Right atrium auricular region (tissue), 2 donors: Measurements from ENCODE around the gene KMT2E. TPM values are rescaled to one million over a fixed set of nuclear protein-coding genes. Genes with fewer than 3 reads are reported as not detected.

ENCODE experiments used
- DNase-seq: peaks from one replicate; pipeline ENCODE4 v3.0.0-alpha.2; 2019; ENCODE audit warnings: low spot score
- H3K27ac ChIP-seq, 2 donors: fragments of 200-600 bp; sonication (generic); 1 replicate in 1 of 2; 2 replicates in 1 of 2; pipeline ENCODE4 v1.5.1; 2016 to 2019
- H3K27me3 ChIP-seq, 2 donors: fragments of 200-600 bp; sonication (generic); one replicate each; pipeline versions ENCODE4 v1.5.1 to v1.6.0; 2017 to 2019
- H3K36me3 ChIP-seq: fragments of 200-600 bp; sonication (generic); one replicate; pipeline ENCODE4 v1.5.1; 2016
- H3K4me1 ChIP-seq, 2 donors: fragments of 200-600 bp; sonication (generic); one replicate each; pipeline versions ENCODE4 v1.5.1 to v1.6.0; 2017 to 2019
- H3K4me3 ChIP-seq, 2 donors: fragments of 200-600 bp; sonication (generic); 1 replicate in 1 of 2; 2 replicates in 1 of 2; pipeline ENCODE4 v1.5.1; 2017 to 2019; ENCODE audit warnings: mild to moderate bottlenecking in 1 of 2, moderate library complexity in 1 of 2
- H3K9me3 ChIP-seq, 2 donors: fragments of 200-600 bp; sonication (generic); one replicate each; pipeline ENCODE4 v1.5.1; 2019
- CTCF ChIP-seq, 2 donors: fragments of 200-600 bp; sonication (generic); IDR thresholded peaks; one replicate each; pipeline ENCODE4 v1.5.1; 2019; ENCODE audit warnings: antibody characterized with exemption in 2 of 2
- total RNA-seq, 2 donors: library from RNA; depleted of rRNA; stranded (reverse); fragments of >200 nt; gene quantifications; one replicate each; pipeline ENCODE4 v1.1.0, GENCODE V29; 2016

KMT2E gene
- total RNA-seq, 2 donors from 2014 or later = 51.4 to 81.3 TPM

GRCh38 chr7:105030447-105030846 is 16.4 kb downstream of the KMT2E start:
- Histone ChIP-seq H3K9me3 (no peaks in the 10 kb centered on the region), H3K4me1 (peaks cover 0 to 72% of the 10 kb centered on the region in 2 donors), H3K27ac (peak overlapping the region; percentile 6 to 39), H3K4me3 (no peak overlapping the region), H3K27me3 (no peaks in the 10 kb centered on the region), H3K36me3 (no peaks in the 10 kb centered on the region)
- TF ChIP-seq CTCF (IDR thresholded peaks at IDR 0.05) = no peak
- DNase-seq = no peak

GRCh38 chr7:105032553-105033214 is 18.7 kb downstream of the KMT2E start:
- Histone ChIP-seq H3K27ac (no peak overlapping the region), H3K9me3 (no peaks in the 10 kb centered on the region), H3K27me3 (no peaks in the 10 kb centered on the region), H3K36me3 (no peaks in the 10 kb centered on the region), H3K4me1 (peaks cover 0 to 65% of the 10 kb centered on the region in 2 donors), H3K4me3 (no peak overlapping the region)
- no peak for TF ChIP-seq CTCF (IDR thresholded peaks at IDR 0.05)
- no peak for DNase-seq

- DNase-seq = no peak
- no peaks in the 10 kb centered on the region for H3K36me3 ChIP-seq
- H3K9me3 ChIP-seq = no peaks in the 10 kb centered on the region
- H3K27ac ChIP-seq = no peak overlapping the region
- peaks cover 0 to 64% of the 10 kb centered on the region in 2 donors for H3K4me1 ChIP-seq
- no peak overlapping the region for H3K4me3 ChIP-seq
- no peak for TF ChIP-seq CTCF (IDR thresholded peaks at IDR 0.05)
- no peaks in the 10 kb centered on the region for H3K27me3 ChIP-seq
Measured at GRCh38 chr7:105035349-105035748, 21.3 kb downstream of the KMT2E start.

GRCh38 chr7:105036217-105037168 is 22.5 kb downstream of the KMT2E start:
- H3K4me3 ChIP-seq = no peak overlapping the region
- peaks cover 0 to 70% of the 10 kb centered on the region in 2 donors for H3K4me1 ChIP-seq
- DNase-seq = no peak
- H3K36me3 ChIP-seq = peaks cover 6% of the 10 kb centered on the region
- TF ChIP-seq CTCF (IDR thresholded peaks at IDR 0.05) = no peak
- H3K27me3 ChIP-seq = no peaks in the 10 kb centered on the region
- H3K9me3 ChIP-seq = no peaks in the 10 kb centered on the region
- H3K27ac ChIP-seq = no peak overlapping the region

GRCh38 chr7:105037319-105037718 is 23.3 kb downstream of the KMT2E start:
- H3K27ac ChIP-seq = no peak overlapping the region
- no peak for TF ChIP-seq CTCF (IDR thresholded peaks at IDR 0.05)
- peaks cover 0 to 68% of the 10 kb centered on the region in 2 donors for H3K4me1 ChIP-seq
- DNase-seq = no peak
- no peaks in the 10 kb centered on the region for H3K9me3 ChIP-seq
- H3K27me3 ChIP-seq = no peaks in the 10 kb centered on the region
- no peak overlapping the region for H3K4me3 ChIP-seq
- peaks cover 12% of the 10 kb centered on the region for H3K36me3 ChIP-seq
